ENCODE results near the gene MACROD2.

MACROD2 gene

GRCh38 chr20:14800707-14801425, 805.5 kb downstream of the MACROD2 start:
- no peak for DNase-seq (ENCODE audit: low read depth in 2 of 2)

DNA sequence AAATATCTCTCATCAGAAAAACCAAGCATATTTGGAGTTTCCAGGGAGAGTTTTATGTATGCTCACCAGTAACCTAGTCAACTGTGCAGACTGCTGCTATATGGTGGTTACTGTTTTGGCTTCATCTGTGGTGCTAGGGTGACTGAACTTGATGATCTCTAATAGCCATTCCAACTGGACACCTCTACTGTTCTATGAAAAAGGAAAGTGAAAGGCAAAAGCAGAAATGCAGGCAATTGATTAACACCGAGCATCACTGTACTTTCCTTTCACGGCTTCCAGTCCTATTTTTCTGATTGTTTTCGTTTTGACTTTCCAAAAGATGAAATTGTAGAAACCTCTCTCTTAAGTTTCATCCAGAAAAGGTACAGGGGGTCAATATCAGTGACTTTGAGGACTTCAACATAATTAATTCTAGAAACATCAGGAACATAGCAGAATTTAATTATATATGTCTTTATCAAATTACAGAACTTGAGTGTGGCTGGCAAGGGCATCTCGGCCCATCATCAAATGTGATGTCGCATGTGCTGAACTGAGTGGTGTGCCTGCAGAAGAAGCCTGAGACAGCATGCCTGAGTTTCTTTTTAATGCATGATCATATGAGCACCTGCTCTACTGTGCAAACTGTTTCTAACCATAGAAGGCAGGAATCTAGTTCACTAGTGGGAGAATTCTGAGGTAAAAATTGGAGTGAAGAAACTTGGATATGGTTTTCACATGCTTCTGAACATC, 806.4 kb downstream of the MACROD2 start:
- no peak for DNase-seq (ENCODE audit: low read depth in 2 of 2)

DNA sequence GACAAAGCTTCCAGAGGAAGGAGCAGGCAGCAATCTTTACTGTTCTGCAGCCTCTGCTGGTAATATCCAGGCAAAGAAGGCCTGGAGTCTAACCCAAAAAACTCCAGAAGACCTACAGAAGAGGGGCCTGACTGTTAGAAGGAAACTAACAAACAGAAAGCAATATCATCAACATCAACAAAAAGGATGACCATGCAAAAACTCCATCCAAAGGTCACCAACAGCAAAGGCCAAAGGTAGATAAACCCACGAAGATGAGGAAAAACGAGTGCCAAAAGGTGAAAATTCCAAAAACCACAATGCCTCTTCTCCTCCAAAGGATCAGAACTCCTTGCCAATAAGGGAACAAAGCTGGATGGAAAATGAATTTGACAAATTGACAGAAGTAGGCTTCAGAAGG, 811.9 kb downstream of the MACROD2 start:
- DNase-seq (ENCODE audit: low read depth in 2 of 2), result no peak

DNA sequence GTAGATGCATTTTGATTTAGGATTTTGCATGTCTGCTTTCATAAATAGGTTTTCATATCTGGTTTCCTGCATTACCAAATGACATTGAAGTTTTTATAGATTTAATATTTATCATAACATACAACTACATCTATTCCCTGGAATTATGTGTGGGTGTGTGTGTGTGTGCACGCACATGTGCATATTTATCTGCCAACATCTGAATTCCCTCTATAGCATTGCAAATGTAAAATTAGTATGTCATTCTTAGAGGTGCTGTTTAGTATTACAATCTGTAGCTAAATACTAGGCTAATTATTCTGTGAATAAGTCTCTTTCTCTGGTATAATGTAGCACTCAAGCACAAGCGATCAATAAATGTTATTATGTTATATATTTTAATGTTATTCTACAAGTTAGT, 820.0 kb downstream of the MACROD2 start:
- no peak for DNase-seq (ENCODE audit: low read depth in 2 of 2)

DNA sequence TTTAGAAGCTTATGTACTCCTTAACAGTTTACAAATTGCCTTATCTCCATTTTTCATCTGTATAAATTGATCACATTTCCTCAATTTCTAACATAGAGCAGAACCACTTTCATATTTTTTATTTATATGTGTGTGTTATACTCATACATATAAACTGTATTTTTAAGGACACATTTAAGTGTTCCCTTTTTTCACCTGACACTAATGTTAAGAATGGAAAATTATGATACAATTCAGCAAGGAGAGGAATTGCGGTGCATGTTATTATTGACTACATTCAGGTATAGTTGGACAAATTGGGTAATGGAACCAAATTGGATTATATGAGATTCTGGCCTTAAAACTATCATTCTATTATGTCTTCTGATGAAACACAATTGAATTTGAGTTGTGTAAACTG, 821.2 kb downstream of the MACROD2 start:
- DNase-seq (ENCODE audit: low read depth in 2 of 2), result no peak

GRCh38 chr20:14817101-14817500, 821.8 kb downstream of the MACROD2 start:
- no peak for DNase-seq (ENCODE audit: low read depth in 2 of 2)

GRCh38 chr20:14820771-14821170, 825.5 kb downstream of the MACROD2 start:
- no peak for DNase-seq (ENCODE audit: low read depth in 2 of 2)

DNA sequence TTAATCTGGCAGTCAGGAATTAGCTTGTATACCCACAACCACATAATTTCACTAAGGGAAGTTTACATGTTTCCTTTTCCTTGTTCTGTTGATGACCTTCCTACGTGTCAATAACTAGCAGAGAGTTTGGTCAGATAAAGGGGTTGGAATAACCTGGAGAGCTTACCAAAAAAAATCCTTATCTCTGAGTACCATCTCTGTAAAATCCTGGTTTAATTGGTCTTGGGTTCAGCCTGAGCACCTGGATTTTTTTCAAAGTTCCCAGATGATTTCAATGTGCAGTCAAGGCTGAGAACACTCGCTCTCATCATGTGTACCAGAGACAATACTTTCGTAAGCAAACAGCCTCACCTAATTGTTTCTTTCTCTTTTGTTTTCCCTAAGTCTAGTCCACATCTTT, 825.9 kb downstream of the MACROD2 start:
- no peak for DNase-seq (ENCODE audit: low read depth in 2 of 2)

DNA sequence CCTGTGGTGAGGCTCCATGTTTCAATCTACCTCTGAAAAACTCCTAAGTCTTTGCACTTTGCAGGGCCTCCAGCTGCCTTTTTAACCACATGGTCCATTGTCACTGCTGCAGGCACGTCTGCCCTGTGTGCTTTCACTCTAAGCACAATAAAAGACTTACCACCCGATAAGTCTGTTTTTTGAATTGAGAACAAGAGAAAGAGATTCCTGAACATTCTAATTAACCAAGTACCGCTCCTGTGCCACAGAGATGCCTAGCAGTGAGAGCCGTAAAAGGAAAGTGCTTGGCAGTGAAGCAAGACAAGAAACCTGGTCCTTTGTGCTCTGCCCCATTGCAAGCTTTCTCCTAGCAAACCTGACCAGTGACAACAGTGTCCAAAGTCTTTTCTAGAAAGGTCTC, 829.7 kb downstream of the MACROD2 start:
- DNase-seq (ENCODE audit: low read depth in 2 of 2), result no peak

GRCh38 chr20:14826543-14827313, 831.4 kb downstream of the MACROD2 start:
- no peak for DNase-seq (ENCODE audit: low read depth in 2 of 2)

DNA sequence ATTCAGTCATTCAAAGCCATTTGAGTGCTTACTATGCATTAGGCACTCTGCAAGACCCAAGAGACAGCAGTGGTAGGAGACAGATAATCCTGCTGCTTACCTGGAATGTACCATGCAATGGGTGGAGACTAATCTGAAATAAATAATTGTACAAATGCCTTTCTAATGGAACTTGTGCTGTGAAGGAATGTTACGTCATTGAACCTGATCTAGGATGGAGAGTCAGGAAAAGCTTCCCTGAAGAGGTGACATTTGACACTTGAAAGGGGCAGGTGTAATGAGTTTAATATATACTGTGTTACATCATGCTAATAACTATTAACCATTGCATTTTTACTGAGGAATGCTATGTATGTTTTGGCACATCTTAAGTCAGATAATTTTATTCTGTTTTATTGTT, 833.1 kb downstream of the MACROD2 start:
- DNase-seq (ENCODE audit: low read depth in 2 of 2), result no peak

- no peak for DNase-seq (ENCODE audit: low read depth in 2 of 2)
Observed at GRCh38 chr20:14829906-14830305, 834.6 kb downstream of the MACROD2 start.

DNA sequence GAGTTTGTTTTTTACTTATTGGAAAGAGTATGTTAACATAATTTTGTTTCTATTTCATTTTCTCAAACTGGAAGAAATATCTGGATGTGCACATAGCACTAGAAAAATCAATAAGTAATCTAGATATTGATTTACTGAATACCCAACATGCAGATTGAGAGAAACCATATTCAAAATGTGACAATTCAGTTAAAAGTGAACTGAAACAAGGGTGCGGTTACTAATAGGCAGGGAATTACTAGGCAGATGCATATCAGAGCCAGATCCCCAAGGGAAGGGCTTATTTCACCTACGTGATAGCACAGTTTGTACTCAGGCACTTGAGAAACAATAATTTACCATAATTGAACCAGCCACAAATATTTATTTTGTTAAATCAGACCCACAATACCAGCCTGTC, 835.1 kb downstream of the MACROD2 start:
- DNase-seq (ENCODE audit: low read depth in 2 of 2), result no peak

- DNase-seq (ENCODE audit: low read depth in 2 of 2), result no peak
Observed at GRCh38 chr20:14830899-14831298, 835.6 kb downstream of the MACROD2 start.

DNA sequence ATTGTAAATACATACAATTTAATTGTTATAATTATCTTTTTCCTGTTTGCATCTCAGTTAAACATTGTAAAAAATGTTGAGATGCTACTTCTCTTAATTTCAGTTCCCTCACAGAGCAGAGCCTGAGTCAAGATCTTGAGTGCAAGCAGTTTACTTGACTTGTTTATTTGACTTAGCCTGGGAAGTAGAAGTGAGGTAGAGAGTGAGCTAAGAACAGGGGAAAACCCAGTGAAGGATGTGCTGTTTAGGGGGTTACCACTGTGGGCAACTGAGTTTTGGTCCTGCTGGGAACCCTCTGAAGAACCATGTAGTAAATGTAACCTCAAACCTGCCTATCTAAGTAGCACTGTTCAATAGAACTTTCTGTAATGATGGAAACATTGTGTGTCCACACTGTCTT, 837.3 kb downstream of the MACROD2 start:
- no peak for DNase-seq (ENCODE audit: low read depth in 2 of 2)

DNA sequence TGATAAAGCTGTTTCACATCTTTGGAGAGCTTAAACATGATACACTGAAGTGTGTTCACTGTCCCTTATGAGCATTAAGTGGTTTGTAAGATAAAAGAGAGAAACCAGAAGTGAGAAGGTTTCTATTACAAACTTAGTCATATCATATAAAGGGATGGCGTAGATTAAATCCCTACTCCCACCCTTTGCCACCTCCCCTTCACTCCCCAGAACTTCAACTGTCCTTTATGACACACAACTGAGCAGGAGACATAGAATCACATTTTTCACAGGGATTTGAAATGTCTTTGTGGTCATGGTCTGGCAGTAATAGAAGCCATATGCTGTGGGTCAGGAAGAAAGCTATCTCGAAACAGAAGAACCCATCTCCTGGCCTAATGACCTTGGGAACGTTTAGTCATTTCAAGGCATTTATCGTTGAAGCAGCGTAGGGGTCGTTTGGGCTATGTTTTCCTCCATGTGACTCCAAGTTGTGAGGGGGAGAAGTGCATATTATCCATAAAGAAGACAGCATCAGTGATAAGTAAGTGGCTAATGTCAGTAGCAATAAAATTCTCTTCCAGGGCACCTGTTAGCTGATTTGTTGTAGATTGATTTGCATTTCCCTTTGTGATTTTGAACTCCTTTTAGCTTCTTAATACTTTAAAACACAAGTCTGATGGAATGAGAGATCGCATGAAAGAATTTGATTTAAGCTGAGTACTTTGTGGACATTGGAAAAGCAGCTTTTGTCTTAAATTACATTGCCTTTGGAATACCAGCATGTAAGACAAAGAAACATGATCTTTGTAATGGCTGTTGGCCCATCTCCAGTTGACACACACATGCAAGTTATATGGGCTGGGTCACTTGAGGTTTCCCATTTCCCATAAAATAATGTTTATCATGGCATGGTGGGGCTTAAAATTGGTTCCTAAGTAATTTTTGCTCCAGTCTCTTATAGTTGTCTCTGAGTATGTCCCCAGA, 843.6 kb downstream of the MACROD2 start:
- no peak for DNase-seq (ENCODE audit: low read depth in 2 of 2)

- DNase-seq (ENCODE audit: low read depth in 2 of 2), result no peak
Observed at GRCh38 chr20:14845199-14846160, 850.2 kb downstream of the MACROD2 start.

GRCh38 chr20:14848806-14849205, 853.5 kb downstream of the MACROD2 start:
- DNase-seq (ENCODE audit: low read depth in 2 of 2), result no peak

- no peak for DNase-seq (ENCODE audit: low read depth in 2 of 2)
Observed at GRCh38 chr20:14853079-14853478, 857.8 kb downstream of the MACROD2 start.

GRCh38 chr20:14855171-14855570, 859.9 kb downstream of the MACROD2 start:
- no peak for DNase-seq (ENCODE audit: low read depth in 2 of 2)
